Activated CD4-positive, alpha-beta T cell treated with anti-CD3 and anti-CD28 coated beads for 36 hours (primary cell): Measurements from ENCODE around the gene TMEM87B. TPM values are rescaled to one million over a fixed set of nuclear protein-coding genes. Genes with fewer than 3 reads are reported as not detected.
"Not testable (repeated sequence)": the region's sequence is repeated elsewhere in the genome, so short reads cannot be mapped to it uniquely, and the experiment has no call there.

Source experiments
- ATAC-seq: fragments of 200-7000 bp; cut with Tn5 transposase; one replicate; pipeline ENCODE4 v1.10.0; 2021; ENCODE audit warnings: mild to moderate bottlenecking, moderate library complexity
- CTCF ChIA-PET: fragments of 350-600 bp; sonication (Branson Sonifier 250); formaldehyde crosslinking; loops from one replicate; lab custom pipeline; 2021; ENCODE audit warnings: antibody characterized with exemption; lab: Charles Lee
- POLR2A ChIA-PET: fragments of 350-600 bp; sonication (Branson Sonifier 250); formaldehyde crosslinking; loops from one replicate; lab custom pipeline; 2021; ENCODE audit warnings: antibody characterized with exemption, inconsistent platforms; lab: Charles Lee
- DNase-seq: peaks from one replicate; pipeline ENCODE4 v3.0.0-alpha.2; 2020
- H3K27ac Mint-ChIP-seq: one replicate; pipeline ENCODE4 v1.8.0; 2021; ENCODE audit warnings: mixed read lengths
- H3K27me3 Mint-ChIP-seq: one replicate; pipeline ENCODE4 v1.8.0; 2021; ENCODE audit warnings: mixed read lengths
- H3K36me3 Mint-ChIP-seq: one replicate; pipeline ENCODE4 v1.8.0; 2021; ENCODE audit warnings: low read depth, mixed read lengths
- H3K4me1 Mint-ChIP-seq: one replicate; pipeline ENCODE4 v1.8.0; 2021; ENCODE audit warnings: mixed read lengths
- H3K4me3 Mint-ChIP-seq: one replicate; pipeline ENCODE4 v1.8.0; 2021; ENCODE audit warnings: mild to moderate bottlenecking, moderate library complexity, mixed read lengths
- H3K9me3 Mint-ChIP-seq: one replicate; pipeline ENCODE4 v1.8.0; 2021; ENCODE audit warnings: low read depth, mixed read lengths
- intact Hi-C, 2 experiments: fragments of 100-400 bp; cut with DNase I in 1 of 2; cut with micrococcal nuclease in 1 of 2; formaldehyde crosslinking; loops; one replicate each; pipeline versions ENCODE4 v1.14.2 to v1.15.1; 2022 to 2024; cut with DNase I, micrococcal nuclease
- total RNA-seq, 2 experiments: library from RNA; stranded (reverse); gene quantifications; one replicate each; pipeline ENCODE4 v1.2.3, GENCODE V29; 2021

TMEM87B gene
- total RNA-seq, 2 experiments from 2014 or later = 14.5 to 17.6 TPM

DNA sequence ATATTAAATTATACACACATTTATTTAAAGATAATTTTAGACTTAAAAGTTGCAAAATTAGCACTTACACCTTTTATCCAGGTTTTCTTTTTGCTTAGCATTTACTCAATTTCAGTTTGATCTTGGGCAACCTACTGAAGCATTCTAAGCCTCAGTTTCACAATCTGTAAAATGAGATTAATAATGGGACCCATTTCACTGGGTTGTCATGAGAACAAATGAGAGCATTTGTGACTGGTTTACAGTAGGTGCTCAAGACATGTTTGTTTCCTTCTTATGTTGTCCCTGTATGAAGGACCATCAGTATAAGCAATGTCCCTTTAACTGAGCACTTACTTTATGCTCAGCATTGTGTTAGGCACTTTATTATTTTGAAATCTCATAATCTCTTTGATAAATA, 78.3 kb downstream of the TMEM87B start:
- DNase-seq (no peak), ATAC-seq (no peak)
- CTCF ChIA-PET = no interaction called here
- H3K36me3 Mint-ChIP-seq = peaks cover 3% of the 10 kb centered on the region
- POLR2A ChIA-PET = no interaction called here
- intact Hi-C loops = no loop called here
- H3K9me3 Mint-ChIP-seq = peaks cover 8% of the 10 kb centered on the region
- no peak overlapping the region for H3K27ac Mint-ChIP-seq
- H3K4me1 Mint-ChIP-seq = peaks cover 12% of the 10 kb centered on the region
- peaks cover 7% of the 10 kb centered on the region for H3K27me3 Mint-ChIP-seq
- no peak overlapping the region for H3K4me3 Mint-ChIP-seq

DNA sequence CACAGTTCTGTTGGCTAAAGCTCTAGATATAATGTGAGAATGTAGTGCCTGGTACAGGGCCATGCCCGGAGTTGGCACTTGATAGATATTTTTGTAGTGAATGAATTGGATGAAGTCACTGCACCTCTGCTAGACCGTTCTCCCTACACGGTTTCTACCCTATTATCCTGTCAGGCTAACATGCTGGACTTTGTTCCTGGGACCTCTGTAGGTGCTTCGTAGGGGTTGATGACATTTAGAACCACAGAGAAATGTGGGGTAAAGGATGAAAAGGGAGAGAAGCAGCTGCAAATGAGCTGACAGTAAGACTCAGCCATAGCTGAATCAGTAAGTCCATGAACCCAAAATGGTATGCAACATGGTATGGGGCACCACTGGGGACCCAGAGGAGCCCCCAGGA, 79.1 kb downstream of the TMEM87B start:
- H3K27ac Mint-ChIP-seq = no peak overlapping the region
- intact Hi-C loops = no loop called here
- H3K27me3 Mint-ChIP-seq = peaks cover 7% of the 10 kb centered on the region
- no peak overlapping the region for H3K4me3 Mint-ChIP-seq
- POLR2A ChIA-PET = no interaction called here
- H3K9me3 Mint-ChIP-seq = peaks cover 7% of the 10 kb centered on the region
- ATAC-seq (no peak), DNase-seq (no peak)
- CTCF ChIA-PET = interaction anchor here (0.6 kb wide), 1 partner anchor 75 kb away, joined by 4 read pairs; no protein-coding TSS in a partner anchor
- H3K36me3 Mint-ChIP-seq = peaks cover 3% of the 10 kb centered on the region
- H3K4me1 Mint-ChIP-seq = peaks cover 12% of the 10 kb centered on the region

DNA sequence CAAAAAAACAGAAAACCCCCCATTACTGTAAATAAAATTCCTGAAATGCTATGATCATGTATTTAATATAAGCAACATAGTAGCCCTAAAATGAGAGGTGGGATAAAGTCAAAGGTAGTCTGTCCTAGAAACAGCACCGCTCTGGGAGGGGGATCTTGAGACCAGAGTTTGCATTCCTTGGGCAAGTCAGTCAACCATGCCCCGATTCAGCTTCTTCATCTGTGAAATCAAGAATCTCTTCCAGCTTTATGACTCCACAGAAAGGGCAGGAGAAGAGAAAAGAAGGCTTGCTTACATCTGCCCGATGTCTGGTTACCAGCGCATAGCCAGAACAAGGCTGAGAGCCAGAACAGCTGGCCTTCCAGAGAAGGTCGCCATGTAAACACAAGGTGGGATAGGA, 81.0 kb downstream of the TMEM87B start:
- Mint-ChIP-seq H3K27ac (no peak overlapping the region), H3K27me3 (peaks cover 16% of the 10 kb centered on the region), H3K4me1 (peaks cover 14% of the 10 kb centered on the region), H3K9me3 (peaks cover 7% of the 10 kb centered on the region), H3K4me3 (no peak overlapping the region), H3K36me3 (peaks cover 3% of the 10 kb centered on the region)
- ChIA-PET POLR2A (no interaction called here), CTCF (interaction anchor here (0.7 to 0.8 kb wide), 3 partner anchors 14 to 119 kb away, joined by 3 read pairs; partner anchors contain the start of gene ZC3H8)
- DNase-seq (no peak), ATAC-seq (no peak)
- intact Hi-C loops = no loop called here

DNA sequence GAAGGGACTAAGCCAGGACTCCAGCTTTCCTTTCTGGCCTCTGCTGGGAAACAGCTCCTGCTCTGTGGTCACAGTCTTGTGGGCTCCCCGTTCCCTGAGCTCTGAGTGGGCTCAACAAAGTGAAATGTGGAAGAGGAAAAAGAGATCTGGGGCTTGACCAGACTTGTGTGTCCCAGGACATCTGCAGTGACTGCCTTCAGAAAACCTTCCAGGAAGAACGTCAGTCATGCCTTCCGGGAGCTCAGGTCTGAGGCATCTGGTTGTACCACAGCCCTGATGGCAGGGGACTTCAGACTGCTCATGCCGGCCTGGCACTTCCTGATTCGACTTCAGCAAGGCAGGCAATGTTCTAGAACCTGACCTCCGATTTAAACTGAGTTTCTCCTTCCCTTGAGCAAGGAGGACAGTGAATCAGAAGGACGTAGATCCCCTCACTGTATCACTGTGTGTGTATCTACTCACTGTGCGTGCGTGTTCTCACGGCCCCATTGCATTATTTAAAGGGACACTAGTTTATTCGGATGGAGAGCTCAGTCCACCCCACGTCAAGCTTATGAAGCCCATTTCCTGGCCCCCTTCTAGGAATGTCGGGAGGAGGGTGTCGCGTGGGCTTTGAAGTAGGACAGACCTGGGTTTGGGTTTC, 82.6 kb downstream of the TMEM87B start:
- ATAC-seq (peak; percentile 60), DNase-seq (peak; percentile 31)
- H3K27me3 Mint-ChIP-seq = peaks cover 16% of the 10 kb centered on the region
- H3K36me3 Mint-ChIP-seq = peaks cover 3% of the 10 kb centered on the region
- H3K27ac Mint-ChIP-seq = peak overlapping the region; percentile 53
- peaks cover 10% of the 10 kb centered on the region for H3K4me1 Mint-ChIP-seq
- ChIA-PET POLR2A (no interaction called here), CTCF (interaction anchor here (1.9 kb wide), 1 partner anchor 16 kb away, joined by 7 read pairs; no protein-coding TSS in a partner anchor)
- intact Hi-C loops = no loop called here
- H3K4me3 Mint-ChIP-seq = peak overlapping the region; percentile 46
- H3K9me3 Mint-ChIP-seq = peaks cover 5% of the 10 kb centered on the region

DNA sequence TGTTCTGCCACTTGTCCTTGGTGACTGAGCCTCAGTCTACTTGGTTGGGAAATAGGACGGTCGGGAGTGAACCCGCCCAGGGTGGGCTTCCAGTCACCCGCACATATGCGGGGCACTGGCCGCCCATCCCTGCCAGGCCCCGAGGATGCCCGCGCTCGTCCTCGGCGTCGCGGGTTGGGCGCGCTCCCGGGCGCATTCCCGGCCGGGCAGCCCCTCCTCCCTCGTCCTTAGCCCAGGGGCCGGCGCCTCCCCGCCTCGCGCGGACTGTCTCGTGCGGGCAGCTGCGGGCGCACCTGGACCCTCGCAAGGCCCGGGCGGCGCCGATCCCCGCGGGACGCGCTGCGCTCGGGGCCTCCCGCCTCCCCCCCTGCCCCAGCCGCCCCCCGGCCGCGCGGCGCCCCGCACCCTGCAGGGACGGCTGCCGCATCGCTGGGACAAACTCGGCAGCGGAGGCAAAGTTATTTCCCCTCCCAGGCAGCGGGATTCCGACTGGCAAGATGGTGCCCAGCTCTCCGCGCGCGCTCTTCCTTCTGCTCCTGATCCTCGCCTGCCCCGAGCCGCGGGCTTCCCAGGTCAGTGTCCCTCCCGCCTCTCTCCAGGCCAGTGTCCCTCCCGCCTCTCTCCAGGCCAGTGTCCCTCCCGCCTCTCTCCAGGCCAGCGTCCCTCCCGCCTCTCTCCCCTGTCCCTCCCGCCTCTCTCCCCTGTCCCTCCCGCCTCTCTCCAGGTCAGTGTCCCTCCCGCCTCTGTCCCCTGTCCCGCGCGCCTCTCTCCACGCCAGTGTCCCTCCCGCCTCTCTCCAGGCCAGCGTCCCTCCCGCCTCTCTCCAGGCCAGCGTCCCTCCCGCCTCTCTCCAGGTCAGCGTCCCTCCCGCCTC, 83.3 kb downstream of the TMEM87B start, which contains the start of gene FBLN7:
TSS of gene FBLN7 (plus strand) at position 227 of the 874 bp plus-strand sequence. CDS start at position 498, 271 bp downstream.
- Mint-ChIP-seq H3K27ac (peak within 1 kb of the TSS; percentile 53), H3K36me3 (peaks cover 1% of the 10 kb centered on the region), H3K27me3 (peaks cover 16% of the 10 kb centered on the region), H3K4me1 (peaks cover 9% of the 10 kb centered on the region), H3K4me3 (peak within 1 kb of the TSS; percentile 46), H3K9me3 (peaks cover under 1% of the 10 kb centered on the region)
- CTCF ChIA-PET = interaction anchor here (1.9 kb wide), 1 partner anchor 17 kb away, joined by 7 read pairs; no protein-coding TSS in a partner anchor
- POLR2A ChIA-PET = no interaction called here
- peak; percentile 31 for ATAC-seq
- intact Hi-C loops = no loop called here
- DNase-seq = peak; percentile 29

DNA sequence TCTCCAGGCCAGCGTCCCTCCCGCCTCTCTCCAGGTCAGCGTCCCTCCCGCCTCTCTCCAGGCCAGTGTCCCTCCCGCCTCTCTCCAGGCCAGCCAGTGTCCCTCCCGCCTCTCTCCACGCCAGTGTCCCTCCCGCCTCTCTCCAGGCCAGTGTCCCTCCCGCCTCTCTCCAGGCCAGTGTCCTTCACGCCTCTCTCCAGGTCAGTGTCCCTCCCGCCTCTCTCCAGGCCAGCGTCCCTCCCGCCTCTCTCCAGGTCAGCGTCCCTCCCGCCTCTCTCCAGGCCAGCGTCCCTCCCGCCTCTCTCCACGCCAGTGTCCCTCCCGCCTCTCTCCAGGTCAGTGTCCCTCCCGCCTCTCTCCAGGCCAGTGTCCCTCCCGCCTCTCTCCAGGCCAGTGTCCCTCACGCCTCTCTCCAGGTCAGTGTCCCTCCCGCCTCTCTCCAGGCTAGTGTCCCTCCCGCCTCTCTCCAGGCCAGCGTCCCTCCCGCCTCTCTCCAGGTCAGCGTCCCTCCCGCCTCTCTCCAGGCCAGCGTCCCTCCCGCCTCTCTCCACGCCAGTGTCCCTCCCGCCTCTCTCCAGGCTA, 84.1 kb downstream of the TMEM87B start:
- H3K36me3 Mint-ChIP-seq, H3K4me3 Mint-ChIP-seq, H3K27ac Mint-ChIP-seq, ATAC-seq, DNase-seq, POLR2A ChIA-PET, intact Hi-C loops, H3K4me1 Mint-ChIP-seq, CTCF ChIA-PET, H3K9me3 Mint-ChIP-seq: not testable (repeated sequence)
- peaks cover 16% of the 10 kb centered on the region for H3K27me3 Mint-ChIP-seq

DNA sequence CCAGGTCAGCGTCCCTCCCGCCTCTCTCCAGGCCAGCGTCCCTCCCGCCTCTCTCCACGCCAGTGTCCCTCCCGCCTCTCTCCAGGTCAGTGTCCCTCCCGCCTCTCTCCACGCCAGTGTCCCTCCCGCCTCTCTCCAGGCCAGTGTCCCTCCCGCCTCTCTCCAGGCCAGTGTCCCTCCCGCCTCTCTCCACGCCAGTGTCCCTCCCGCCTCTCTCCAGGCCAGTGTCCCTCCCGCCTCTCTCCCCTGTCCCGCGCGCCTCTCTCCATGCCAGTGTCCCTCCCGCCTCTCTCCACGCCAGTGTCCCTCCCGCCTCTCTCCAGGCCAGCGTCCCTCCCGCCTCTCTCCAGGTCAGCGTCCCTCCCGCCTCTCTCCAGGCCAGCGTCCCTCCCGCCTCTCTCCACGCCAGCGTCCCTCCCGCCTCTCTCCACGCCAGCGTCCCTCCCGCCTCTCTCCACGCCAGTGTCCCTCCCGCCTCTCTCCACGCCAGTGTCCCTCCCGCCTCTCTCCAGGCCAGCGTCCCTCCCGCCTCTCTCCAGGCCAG, 84.7 kb downstream of the TMEM87B start:
- peaks cover 16% of the 10 kb centered on the region for H3K27me3 Mint-ChIP-seq
- ATAC-seq, H3K4me3 Mint-ChIP-seq, H3K27ac Mint-ChIP-seq, H3K36me3 Mint-ChIP-seq, intact Hi-C loops, H3K4me1 Mint-ChIP-seq, POLR2A ChIA-PET, DNase-seq, H3K9me3 Mint-ChIP-seq: not testable (repeated sequence)
- CTCF ChIA-PET = interaction anchor here (0.7 kb wide), 1 partner anchor 66 kb away, joined by 3 read pairs; no protein-coding TSS in a partner anchor

DNA sequence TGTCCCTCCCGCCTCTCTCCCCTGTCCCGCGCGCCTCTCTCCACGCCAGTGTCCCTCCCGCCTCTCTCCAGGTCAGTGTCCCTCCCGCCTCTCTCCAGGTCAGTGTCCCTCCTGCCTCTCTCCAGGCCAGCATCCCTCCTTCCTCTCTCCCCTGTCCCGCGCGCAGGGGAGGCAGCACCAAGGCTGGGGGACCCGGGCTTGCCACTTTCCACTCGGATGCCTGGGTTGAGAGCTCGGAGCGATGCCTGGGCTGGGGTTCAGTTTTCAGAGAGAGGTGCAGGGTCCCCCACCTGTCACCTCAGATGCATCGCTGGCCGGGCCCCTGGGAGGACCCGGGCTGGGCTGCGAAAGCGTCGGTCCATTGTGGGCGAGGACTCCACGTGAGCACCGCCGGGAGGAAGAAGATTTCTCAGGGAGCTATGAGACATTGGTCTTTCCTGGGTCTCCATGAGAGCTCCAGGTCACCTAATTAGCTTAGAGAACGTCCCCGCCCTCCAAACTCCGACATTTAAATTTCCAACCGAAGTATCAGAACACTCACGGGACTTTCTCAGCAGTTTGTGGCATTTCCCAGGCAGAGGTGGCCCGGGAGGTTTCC, 85.2 kb downstream of the TMEM87B start:
- no peak for ATAC-seq
- H3K36me3 Mint-ChIP-seq = no peaks in the 10 kb centered on the region
- ChIA-PET POLR2A (no interaction called here), CTCF (interaction anchor here (0.7 kb wide), 1 partner anchor 65 kb away, joined by 3 read pairs; no protein-coding TSS in a partner anchor)
- peaks cover 16% of the 10 kb centered on the region for H3K27me3 Mint-ChIP-seq
- peaks cover 9% of the 10 kb centered on the region for H3K4me1 Mint-ChIP-seq
- intact Hi-C loops = no loop called here
- no peak overlapping the region for H3K27ac Mint-ChIP-seq
- no peak overlapping the region for H3K4me3 Mint-ChIP-seq
- DNase-seq = no peak
- no peaks in the 10 kb centered on the region for H3K9me3 Mint-ChIP-seq

DNA sequence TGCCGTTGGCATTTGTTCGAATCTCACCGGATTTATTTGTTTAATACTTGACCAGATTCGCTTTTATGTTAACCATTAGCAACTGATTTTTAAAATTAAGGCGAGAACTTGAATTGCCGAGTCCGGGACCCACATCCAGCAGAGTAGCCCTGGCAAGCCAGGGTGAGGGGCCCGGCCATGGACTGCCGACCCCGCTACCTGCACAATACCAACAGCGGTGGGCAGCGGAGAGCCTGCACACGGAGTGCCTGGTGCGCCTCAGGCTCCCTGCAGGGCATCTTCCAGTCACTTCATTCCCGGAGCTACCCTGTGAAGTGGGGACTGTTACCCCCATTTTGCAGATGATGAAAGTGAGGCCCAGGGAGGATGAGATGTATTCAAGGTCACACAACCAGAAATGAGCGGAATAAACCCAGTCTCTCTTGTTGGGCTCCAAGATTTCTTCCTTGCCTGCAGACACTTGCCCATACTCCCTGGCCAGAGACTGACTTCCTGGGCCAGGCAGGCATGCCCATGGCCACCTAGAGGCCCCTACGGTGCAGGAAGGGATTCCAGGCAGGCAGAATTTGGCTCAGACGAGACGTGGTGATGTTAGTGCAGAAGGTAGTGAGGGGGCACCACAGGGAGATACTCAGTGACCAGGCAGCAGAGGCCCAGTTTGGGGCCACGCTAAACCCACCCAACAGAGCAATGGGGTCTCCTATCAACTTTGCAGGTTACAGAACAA, 86.0 kb downstream of the TMEM87B start:
- DNase-seq = no peak
- ChIA-PET CTCF (interaction anchor here (0.7 kb wide), 1 partner anchor 64 kb away, joined by 3 read pairs; no protein-coding TSS in a partner anchor), POLR2A (no interaction called here)

DNA sequence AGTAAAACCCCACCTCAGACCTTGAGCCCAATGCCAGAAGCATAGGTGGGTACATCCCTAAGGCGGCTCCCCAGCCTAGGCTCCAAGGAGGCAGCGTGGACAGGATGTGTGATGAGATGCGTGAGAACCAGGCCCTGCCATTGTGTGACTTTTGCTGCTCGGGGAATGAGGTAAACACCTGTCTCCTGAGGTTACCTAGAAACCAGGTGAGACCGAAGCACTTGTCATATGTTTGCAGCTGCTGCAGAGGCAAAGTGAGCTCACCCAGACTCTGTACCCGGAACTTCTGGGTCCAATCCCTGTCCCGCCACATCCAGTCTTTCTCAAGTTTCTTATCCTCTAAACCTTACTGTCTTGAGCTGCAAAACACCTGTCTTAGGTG, 86.5 kb downstream of the TMEM87B start:
- Mint-ChIP-seq H3K36me3 (no peaks in the 10 kb centered on the region), H3K9me3 (no peaks in the 10 kb centered on the region), H3K4me3 (no peak overlapping the region), H3K4me1 (peaks cover 9% of the 10 kb centered on the region), H3K27ac (no peak overlapping the region), H3K27me3 (peaks cover 16% of the 10 kb centered on the region)
- ATAC-seq (no peak), DNase-seq (no peak)
- ChIA-PET POLR2A (no interaction called here), CTCF (no interaction called here)
- intact Hi-C loops = no loop called here

More for the DNA sequence above, 86.0 kb downstream of the TMEM87B start:
- ATAC-seq = no peak
- no peaks in the 10 kb centered on the region for H3K36me3 Mint-ChIP-seq
- H3K4me1 Mint-ChIP-seq = peaks cover 9% of the 10 kb centered on the region
- intact Hi-C loops = no loop called here
- peaks cover 16% of the 10 kb centered on the region for H3K27me3 Mint-ChIP-seq
- no peak overlapping the region for H3K27ac Mint-ChIP-seq
- H3K4me3 Mint-ChIP-seq = no peak overlapping the region
- no peaks in the 10 kb centered on the region for H3K9me3 Mint-ChIP-seq
